HUES48 (cell line): ENCODE results near the gene FUT9.

Source experiments
- H3K27ac ChIP-seq: one replicate; pipeline ENCODE4 v1.7.0; 2013; ENCODE audit warnings: low read depth, low read length, inconsistent platforms
- H3K27me3 ChIP-seq: 2 replicates; pipeline ENCODE4 v1.6.1; 2013; ENCODE audit warnings: mild to moderate bottlenecking, low read length; ENCODE audit not compliant: control insufficient read depth, insufficient read depth
- H3K36me3 ChIP-seq: 2 replicates; pipeline ENCODE4 v1.6.1; 2013; ENCODE audit warnings: low read length; ENCODE audit not compliant: control insufficient read depth, insufficient read depth
- H3K4me1 ChIP-seq: 2 replicates; pipeline ENCODE4 v1.6.1; 2013; ENCODE audit warnings: mild to moderate bottlenecking, low read length; ENCODE audit not compliant: control insufficient read depth, insufficient read depth
- H3K4me3 ChIP-seq: 2 replicates; pipeline ENCODE4 v1.5.1; 2013; ENCODE audit warnings: mild to moderate bottlenecking, low read depth, low read length
- H3K9ac ChIP-seq: 2 replicates; pipeline ENCODE4 v1.6.1; 2013; ENCODE audit warnings: mild to moderate bottlenecking, low read depth, low read length, moderate library complexity
- H3K9me3 ChIP-seq: 2 replicates; pipeline ENCODE4 v1.6.1; 2013; ENCODE audit warnings: low read length; ENCODE audit not compliant: control insufficient read depth, insufficient read depth

FUT9 gene

GRCh38 chr6:96013531-96013930 is 2.2 kb upstream of the FUT9 start:
- Histone ChIP-seq H3K4me3 (no peak overlapping the region), H3K9me3 (no peaks in the 10 kb centered on the region), H3K36me3 (no peaks in the 10 kb centered on the region), H3K27me3 (peaks cover 31% of the 10 kb centered on the region), H3K27ac (no peak overlapping the region), H3K4me1 (peaks cover 23% of the 10 kb centered on the region), H3K9ac (no peak overlapping the region)

GRCh38 chr6:96014846-96015517 is 792 bp upstream of the FUT9 start:
- Histone ChIP-seq H3K27ac (peak overlapping the region; percentile 79), H3K36me3 (no peaks in the 10 kb centered on the region), H3K9ac (peak overlapping the region; percentile 79), H3K4me1 (peaks cover 23% of the 10 kb centered on the region), H3K9me3 (no peaks in the 10 kb centered on the region), H3K4me3 (peak overlapping the region; percentile 93), H3K27me3 (peaks cover 31% of the 10 kb centered on the region)

GRCh38 chr6:96016334-96017069 is 728 bp downstream of the FUT9 start:
- no peak overlapping the region for H3K27ac ChIP-seq
- H3K27me3 ChIP-seq: peaks cover 31% of the 10 kb centered on the region
- peaks cover 23% of the 10 kb centered on the region for H3K4me1 ChIP-seq
- H3K9me3 ChIP-seq: no peaks in the 10 kb centered on the region
- peak overlapping the region; percentile 9; the same call in 1 of the 2 replicates for H3K9ac ChIP-seq
- peak overlapping the region; percentile 93 for H3K4me3 ChIP-seq
- no peaks in the 10 kb centered on the region for H3K36me3 ChIP-seq

- Histone ChIP-seq H3K4me1 (peaks cover 23% of the 10 kb centered on the region), H3K9ac (no peak overlapping the region), H3K36me3 (no peaks in the 10 kb centered on the region), H3K9me3 (no peaks in the 10 kb centered on the region), H3K27ac (no peak overlapping the region), H3K4me3 (peak overlapping the region; percentile 93), H3K27me3 (peaks cover 31% of the 10 kb centered on the region)
These were observed 1.2 kb downstream of the FUT9 start for GRCh38 chr6:96017070-96017359.

- Histone ChIP-seq H3K27me3 (peaks cover 5% of the 10 kb centered on the region), H3K4me3 (no peak overlapping the region), H3K9me3 (no peaks in the 10 kb centered on the region), H3K9ac (no peak overlapping the region), H3K36me3 (no peaks in the 10 kb centered on the region), H3K4me1 (no peaks in the 10 kb centered on the region), H3K27ac (no peak overlapping the region)
These were observed 6.5 kb downstream of the FUT9 start for GRCh38 chr6:96022225-96022624.

- Histone ChIP-seq H3K4me3 (no peak overlapping the region), H3K27ac (no peak overlapping the region), H3K9me3 (no peaks in the 10 kb centered on the region), H3K36me3 (no peaks in the 10 kb centered on the region), H3K27me3 (no peaks in the 10 kb centered on the region), H3K9ac (no peak overlapping the region), H3K4me1 (no peaks in the 10 kb centered on the region)
These were observed 16.9 kb downstream of the FUT9 start for GRCh38 chr6:96032661-96033060.

GRCh38 chr6:96051555-96051954 is 35.8 kb downstream of the FUT9 start:
- H3K9ac ChIP-seq: no peak overlapping the region
- H3K27ac ChIP-seq: no peak overlapping the region
- peaks cover 9% of the 10 kb centered on the region for H3K4me1 ChIP-seq
- H3K4me3 ChIP-seq: no peak overlapping the region
- H3K9me3 ChIP-seq: no peaks in the 10 kb centered on the region
- H3K36me3 ChIP-seq: no peaks in the 10 kb centered on the region
- H3K27me3 ChIP-seq: no peaks in the 10 kb centered on the region

- H3K27ac ChIP-seq: no peak overlapping the region
- no peaks in the 10 kb centered on the region for H3K36me3 ChIP-seq
- no peaks in the 10 kb centered on the region for H3K27me3 ChIP-seq
- no peak overlapping the region for H3K4me3 ChIP-seq
- no peaks in the 10 kb centered on the region for H3K4me1 ChIP-seq
- H3K9me3 ChIP-seq: no peaks in the 10 kb centered on the region
- no peak overlapping the region for H3K9ac ChIP-seq
These were observed 42.3 kb downstream of the FUT9 start for GRCh38 chr6:96058082-96058481.

- Histone ChIP-seq H3K9me3 (no peaks in the 10 kb centered on the region), H3K4me3 (no peak overlapping the region), H3K4me1 (no peaks in the 10 kb centered on the region), H3K9ac (no peak overlapping the region), H3K36me3 (no peaks in the 10 kb centered on the region), H3K27me3 (no peaks in the 10 kb centered on the region), H3K27ac (no peak overlapping the region)
These were observed 43.8 kb downstream of the FUT9 start for GRCh38 chr6:96059586-96059985.

GRCh38 chr6:96060249-96060648 is 44.5 kb downstream of the FUT9 start:
- no peak overlapping the region for H3K4me3 ChIP-seq
- H3K27ac ChIP-seq: no peak overlapping the region
- no peaks in the 10 kb centered on the region for H3K36me3 ChIP-seq
- H3K4me1 ChIP-seq: no peaks in the 10 kb centered on the region
- no peaks in the 10 kb centered on the region for H3K27me3 ChIP-seq
- H3K9me3 ChIP-seq: no peaks in the 10 kb centered on the region
- no peak overlapping the region for H3K9ac ChIP-seq

GRCh38 chr6:96065213-96065612 is 49.4 kb downstream of the FUT9 start:
- no peaks in the 10 kb centered on the region for H3K9me3 ChIP-seq
- no peak overlapping the region for H3K27ac ChIP-seq
- H3K4me1 ChIP-seq: no peaks in the 10 kb centered on the region
- no peaks in the 10 kb centered on the region for H3K36me3 ChIP-seq
- H3K9ac ChIP-seq: no peak overlapping the region
- no peak overlapping the region for H3K4me3 ChIP-seq
- no peaks in the 10 kb centered on the region for H3K27me3 ChIP-seq
